ENCODE measurements around the gene MAD1L1. TPM values are rescaled to one million over a fixed set of nuclear protein-coding genes. Genes with fewer than 3 reads are reported as not detected.
"Not testable (repeated sequence)": the region's sequence is repeated elsewhere in the genome, so short reads cannot be mapped to it uniquely, and the experiment has no call there.

Gene MAD1L1
- total RNA-seq, 4 donors from 2014 or later, result 60.3 to 149 (median 73.7) TPM

GRCh38 chr7:1839701-1840100, 393.0 kb downstream of the MAD1L1 start:
- H3K4me1 ChIP-seq, result no peaks in the 10 kb centered on the region
- peaks cover 0 to 12% (median 0%) of the 10 kb centered on the region in 4 donors for H3K9me3 ChIP-seq
- TF ChIP-seq CTCF (IDR thresholded peaks at IDR 0.05), result no peak
- TF ChIP-seq EP300 (IDR thresholded peaks at IDR 0.05), result no peak
- TF ChIP-seq POLR2A (IDR thresholded peaks at IDR 0.05), result no peak
- peak in 1 of 2 donors; percentile 11 for DNase-seq (ENCODE audit: low spot score in 2 of 2)
- no peak overlapping the region for H3K4me3 ChIP-seq
- H3K36me3 ChIP-seq, result peaks cover 0 to 23% (median 0%) of the 10 kb centered on the region in 3 donors
- H3K27ac ChIP-seq, result no peak overlapping the region
- WGBS, 2 donors, result 81 to 83% methylated on average over 6 to 13 of the region's 14 CpGs
- H3K27me3 ChIP-seq, result no peaks in the 10 kb centered on the region

GRCh38 chr7:1838911-1839531, 393.7 kb downstream of the MAD1L1 start:
- Histone ChIP-seq H3K9me3 (peaks cover 0 to 12% (median 0%) of the 10 kb centered on the region in 4 donors), H3K36me3 (peaks cover 0 to 23% (median 0%) of the 10 kb centered on the region in 3 donors)
- not testable (repeated sequence) for H3K4me1 ChIP-seq, H3K4me3 ChIP-seq, H3K27ac ChIP-seq, H3K27me3 ChIP-seq
- 85 to 96% methylated on average over 9 to 14 of the region's 21 CpGs for WGBS, 2 donors
- DNase-seq (ENCODE audit: low spot score in 2 of 2), result peak in 1 of 2 donors; percentile 1

- peak in 1 of 2 donors; percentile 1 for DNase-seq (ENCODE audit: low spot score in 2 of 2)
- WGBS, 2 donors, result 91 to 92% methylated on average over 13 of the region's 13 CpGs
- not testable (repeated sequence) for H3K27ac ChIP-seq, H3K4me3 ChIP-seq, H3K27me3 ChIP-seq, H3K4me1 ChIP-seq
- peaks cover 0 to 12% (median 0%) of the 10 kb centered on the region in 4 donors for H3K9me3 ChIP-seq
- H3K36me3 ChIP-seq, result peaks cover 0 to 22% (median 0%) of the 10 kb centered on the region in 3 donors
Observed at GRCh38 chr7:1838544-1838872, 394.2 kb downstream of the MAD1L1 start.

- not testable (repeated sequence) for H3K4me1 ChIP-seq, H3K27ac ChIP-seq, H3K27me3 ChIP-seq, H3K4me3 ChIP-seq
- 85 to 88% methylated on average over 31 of the region's 31 CpGs for WGBS, 2 donors
- Histone ChIP-seq H3K36me3 (peaks cover 0 to 17% (median 0%) of the 10 kb centered on the region in 3 donors), H3K9me3 (peaks cover 0 to 12% (median 0%) of the 10 kb centered on the region in 4 donors)
- peak in 1 of 2 donors; percentile 3 for DNase-seq (ENCODE audit: low spot score in 2 of 2)
Observed at GRCh38 chr7:1837696-1838543, 394.8 kb downstream of the MAD1L1 start.

GRCh38 chr7:1831933-1832535, 400.7 kb downstream of the MAD1L1 start:
- not testable (repeated sequence) for H3K36me3 ChIP-seq; H3K4me1 ChIP-seq; H3K27ac ChIP-seq; DNase-seq (ENCODE audit: low spot score in 2 of 2); H3K4me3 ChIP-seq; H3K27me3 ChIP-seq
- H3K9me3 ChIP-seq, result peaks cover 0 to 24% (median 0%) of the 10 kb centered on the region in 4 donors
- 91 to 100% methylated on average over 1 of the region's 1 CpG for WGBS, 2 donors

- not testable (repeated sequence) for DNase-seq (ENCODE audit: low spot score in 2 of 2); H3K4me1 ChIP-seq; H3K36me3 ChIP-seq; H3K4me3 ChIP-seq; H3K27ac ChIP-seq; H3K27me3 ChIP-seq
- 86 to 94% methylated on average over 4 of the region's 4 CpGs for WGBS, 2 donors
- peaks cover 0 to 24% (median 0%) of the 10 kb centered on the region in 4 donors for H3K9me3 ChIP-seq
Observed at GRCh38 chr7:1831471-1831870, 401.3 kb downstream of the MAD1L1 start.

GRCh38 chr7:1829668-1830067, 403.1 kb downstream of the MAD1L1 start:
- Histone ChIP-seq H3K9me3 (peaks cover 0 to 12% (median 0%) of the 10 kb centered on the region in 4 donors), H3K36me3 (peaks cover 0 to 12% (median 0%) of the 10 kb centered on the region in 3 donors)
- H3K4me3 ChIP-seq; H3K27me3 ChIP-seq; H3K27ac ChIP-seq; DNase-seq (ENCODE audit: low spot score in 2 of 2); H3K4me1 ChIP-seq: not testable (repeated sequence)
- 90 to 100% methylated on average over 1 of the region's 1 CpG for WGBS, 2 donors

GRCh38 chr7:1829111-1829510, 403.6 kb downstream of the MAD1L1 start:
- DNase-seq (ENCODE audit: low spot score in 2 of 2), result no peak
- H3K27ac ChIP-seq, result no peak overlapping the region
- H3K9me3 ChIP-seq, result peaks cover 0 to 12% (median 0%) of the 10 kb centered on the region in 4 donors
- no peaks in the 10 kb centered on the region for H3K4me1 ChIP-seq
- peaks cover 0 to 12% (median 0%) of the 10 kb centered on the region in 3 donors for H3K36me3 ChIP-seq
- H3K4me3 ChIP-seq, result no peak overlapping the region
- H3K27me3 ChIP-seq, result no peaks in the 10 kb centered on the region
- TF ChIP-seq POLR2A (IDR thresholded peaks at IDR 0.05) (no peak), EP300 (IDR thresholded peaks at IDR 0.05) (no peak), CTCF (IDR thresholded peaks at IDR 0.05) (no peak)
- 93% methylated on average over 18 to 22 of the region's 22 CpGs for WGBS, 2 donors

- Histone ChIP-seq H3K36me3 (peaks cover 0 to 20% (median 0%) of the 10 kb centered on the region in 3 donors), H3K9me3 (peaks cover 0 to 12% (median 0%) of the 10 kb centered on the region in 4 donors)
- H3K27me3 ChIP-seq; H3K4me1 ChIP-seq; H3K4me3 ChIP-seq; DNase-seq (ENCODE audit: low spot score in 2 of 2); H3K27ac ChIP-seq: not testable (repeated sequence)
- 92 to 97% methylated on average over 10 of the region's 16 CpGs for WGBS, 2 donors
Observed at GRCh38 chr7:1828170-1828569, 404.6 kb downstream of the MAD1L1 start.

- Histone ChIP-seq H3K36me3 (peaks cover 0 to 20% (median 0%) of the 10 kb centered on the region in 3 donors), H3K9me3 (peaks cover 0 to 12% (median 0%) of the 10 kb centered on the region in 4 donors)
- DNase-seq (ENCODE audit: low spot score in 2 of 2); H3K4me3 ChIP-seq; H3K27ac ChIP-seq; H3K27me3 ChIP-seq; H3K4me1 ChIP-seq: not testable (repeated sequence)
- WGBS, 2 donors, result 67 to 91% methylated on average over 1 to 8 of the region's 27 CpGs
Observed at GRCh38 chr7:1827521-1827981, 405.2 kb downstream of the MAD1L1 start.
